Measurements from ENCODE around the gene U2SURP.
"Not testable (repeated sequence)": the region's sequence is repeated elsewhere in the genome, so short reads cannot be mapped to it uniquely, and the experiment has no call there.

U2SURP gene

DNA sequence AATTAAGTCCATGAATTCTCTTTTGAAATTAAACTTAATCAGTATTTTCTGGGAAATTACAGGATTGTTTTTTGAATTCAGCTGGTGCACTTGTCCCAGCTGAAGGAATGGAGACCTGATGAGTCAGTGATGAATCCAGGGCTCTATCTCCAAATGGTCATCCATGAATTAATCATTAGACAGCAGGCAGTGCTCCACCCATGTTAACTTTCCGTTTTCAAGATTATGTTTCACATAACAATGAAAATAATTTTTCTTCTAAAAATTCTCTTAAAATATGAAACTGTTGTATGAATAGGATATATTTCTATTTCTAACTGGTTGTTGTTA, 24.0 kb upstream of the U2SURP start:
- DNase-seq, result no peak

DNA sequence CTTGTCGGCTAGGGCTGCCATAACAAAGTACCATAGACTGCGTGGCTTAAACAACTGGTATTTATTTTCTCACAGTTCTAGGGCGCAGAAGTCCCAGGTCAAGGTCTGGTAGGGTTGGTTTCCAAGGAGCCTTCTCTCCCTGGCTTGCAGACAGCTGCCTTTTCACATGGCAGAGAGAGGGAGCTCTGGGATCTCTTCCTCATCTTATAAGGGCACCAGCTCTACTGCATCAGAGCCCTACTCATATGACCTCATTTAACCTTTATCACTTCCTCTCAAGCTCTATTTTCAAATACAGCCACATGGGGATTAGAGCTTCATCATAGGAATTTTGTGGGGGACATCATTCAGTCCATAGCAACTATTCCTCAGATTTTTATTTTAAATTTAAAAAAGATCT, 20.3 kb upstream of the U2SURP start:
- DNase-seq, result no peak

DNA sequence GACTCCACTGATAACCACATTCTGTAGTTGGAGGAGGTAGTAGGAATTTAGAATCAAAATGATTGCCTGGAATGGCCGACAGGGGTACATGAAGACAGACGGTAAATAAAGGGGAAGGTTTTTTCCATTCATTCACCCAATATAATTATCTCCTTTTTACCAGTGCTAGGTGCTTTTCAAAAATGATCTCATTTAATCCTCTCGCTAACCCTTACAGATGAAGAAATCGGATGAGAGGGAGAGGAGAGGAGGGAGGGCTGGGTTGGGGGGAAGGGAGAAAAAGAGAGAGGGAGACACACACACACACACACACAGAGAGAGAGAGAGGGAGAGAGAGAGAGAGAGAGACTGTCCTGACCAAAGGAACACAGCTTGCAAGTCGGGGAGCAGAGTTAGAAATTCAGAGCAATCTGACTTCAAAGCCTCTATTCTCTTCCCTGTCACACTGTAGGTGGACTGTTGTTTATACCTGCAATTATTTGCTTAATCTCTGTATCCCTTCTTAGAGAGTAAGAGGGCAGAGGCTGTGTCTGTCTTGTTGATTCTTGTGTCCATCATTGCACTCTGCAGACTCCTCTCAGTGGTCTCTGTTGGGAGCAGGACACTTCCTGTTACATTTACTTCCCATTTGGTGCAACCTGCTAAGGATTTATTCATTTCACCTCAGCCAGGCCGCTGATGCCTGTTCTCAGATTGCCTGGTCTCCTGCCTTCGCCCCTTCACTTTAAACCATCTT, 19.2 kb upstream of the U2SURP start:
- DNase-seq, result no peak

DNA sequence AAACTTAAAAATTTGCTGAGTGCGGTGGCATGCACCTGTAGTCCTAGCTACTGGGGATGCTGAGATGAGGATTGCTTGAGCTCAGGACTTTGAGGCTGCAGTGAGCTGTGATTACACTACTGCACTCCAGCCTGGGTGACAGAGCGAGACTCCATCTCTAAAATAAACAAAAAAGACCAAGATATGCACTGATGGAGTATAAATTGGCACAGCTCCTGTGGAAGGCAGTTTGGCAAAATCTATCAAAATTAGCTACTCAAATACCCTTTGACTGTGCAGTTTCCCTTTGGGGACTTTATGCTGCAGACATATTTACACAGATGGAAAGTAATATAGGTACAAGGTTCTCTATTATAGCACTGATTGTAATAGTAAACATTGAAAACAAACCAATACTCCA, 18.1 kb upstream of the U2SURP start:
- DNase-seq, result no peak

DNA sequence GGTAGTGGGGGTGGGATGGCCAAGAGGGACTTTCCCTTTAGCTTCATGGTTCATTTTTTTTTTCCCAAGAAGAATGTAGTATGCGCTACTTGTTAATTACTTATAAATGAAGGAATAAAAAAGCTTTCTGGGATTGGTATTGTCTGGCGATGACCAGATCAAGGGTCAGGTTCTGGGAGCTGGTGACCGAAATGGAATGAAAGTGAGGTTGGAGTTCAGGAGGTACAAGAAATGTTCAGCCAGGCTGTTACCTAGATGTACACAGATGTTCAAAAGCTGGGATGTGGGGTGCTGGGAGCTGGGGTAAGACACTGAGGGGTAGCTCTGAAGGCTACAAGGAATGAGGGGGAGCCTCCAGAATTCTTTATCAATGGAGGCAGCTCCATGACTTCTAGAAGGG, 17.1 kb upstream of the U2SURP start:
- DNase-seq, result no peak

DNA sequence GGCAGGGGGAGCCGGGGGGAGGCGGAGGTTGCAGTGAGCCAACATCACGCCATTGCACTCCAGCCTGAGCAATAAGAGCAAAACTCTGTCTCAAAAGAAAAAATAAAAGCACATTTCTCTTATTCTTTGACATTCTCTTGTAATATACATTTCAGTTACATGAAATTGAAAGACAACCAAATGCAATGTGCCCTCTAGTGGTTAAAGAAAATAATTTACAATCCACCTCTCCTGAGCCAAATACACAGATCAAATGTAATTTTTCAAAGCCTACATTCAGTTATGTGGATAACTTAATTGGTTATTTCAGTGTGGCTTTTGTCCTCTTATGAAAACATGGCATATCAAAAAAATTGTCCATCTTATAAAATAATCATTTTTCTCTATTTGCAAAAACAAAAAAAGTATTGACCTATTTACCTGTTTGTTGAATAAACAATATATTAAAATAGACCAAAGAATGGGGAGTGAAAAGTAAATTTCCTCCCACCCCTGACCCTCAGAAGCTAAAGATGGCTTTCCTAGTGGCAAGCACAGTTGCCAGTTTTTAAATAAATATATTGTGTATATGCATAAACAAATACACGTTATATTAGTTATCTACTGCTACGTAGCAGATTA, 14.2 kb upstream of the U2SURP start:
- DNase-seq, result no peak

DNA sequence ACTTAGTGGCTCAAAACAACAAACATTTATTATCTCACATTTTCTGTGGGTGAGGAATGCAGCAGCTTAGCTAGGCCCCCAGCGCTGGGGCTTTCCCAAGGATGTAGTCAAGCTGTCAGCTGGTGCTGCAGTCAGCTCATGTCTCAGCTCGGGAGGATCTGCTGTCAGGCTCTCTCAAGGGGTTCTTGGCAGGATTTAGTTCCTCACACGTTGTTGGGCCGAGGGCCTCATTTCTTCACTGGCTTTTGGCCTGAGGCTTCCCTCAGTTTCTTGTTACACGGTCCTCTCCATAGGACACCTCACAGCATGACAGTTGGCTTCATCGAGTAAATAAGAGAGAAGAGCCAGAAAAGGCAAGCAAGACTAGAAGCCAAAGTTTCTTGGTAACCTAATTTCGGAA, 13.7 kb upstream of the U2SURP start:
- no peak for DNase-seq

DNA sequence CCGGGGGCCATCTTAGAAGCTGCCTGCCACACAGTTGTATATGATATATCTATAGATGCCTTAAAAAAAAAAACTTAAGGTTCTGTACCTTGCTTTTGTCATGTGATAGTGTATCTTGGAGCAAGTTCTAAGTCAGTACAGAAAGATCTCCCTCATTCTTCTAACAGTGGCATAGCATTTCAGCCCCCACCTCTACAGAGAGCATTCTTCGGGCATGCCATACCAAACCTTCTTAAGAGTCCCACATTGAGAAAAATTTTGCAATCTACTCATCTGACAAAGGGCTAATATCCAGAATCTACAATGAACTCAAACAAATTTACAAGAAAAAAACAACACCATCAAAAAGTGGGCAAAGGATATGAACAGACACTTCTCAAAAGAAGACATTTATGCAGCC, 13.1 kb upstream of the U2SURP start:
- DNase-seq, result not testable (repeated sequence)

DNA sequence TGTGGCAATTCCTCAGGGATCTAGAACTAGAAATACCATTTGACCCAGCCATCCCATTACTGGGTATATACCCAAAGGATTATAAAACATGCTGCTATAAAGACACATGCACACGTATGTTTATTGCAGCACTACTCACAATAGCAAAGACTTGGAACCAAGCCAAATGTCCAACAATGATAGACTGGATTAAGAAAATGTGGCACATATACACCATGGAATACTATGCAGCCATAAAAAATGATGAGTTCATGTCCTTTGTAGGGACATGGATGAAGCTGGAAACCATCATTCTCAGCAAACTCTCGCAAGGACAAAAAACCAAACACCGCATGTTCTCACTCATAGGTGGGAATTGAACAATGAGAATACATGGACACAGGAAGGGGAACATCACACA, 12.5 kb upstream of the U2SURP start:
- DNase-seq, result not testable (repeated sequence)

DNA sequence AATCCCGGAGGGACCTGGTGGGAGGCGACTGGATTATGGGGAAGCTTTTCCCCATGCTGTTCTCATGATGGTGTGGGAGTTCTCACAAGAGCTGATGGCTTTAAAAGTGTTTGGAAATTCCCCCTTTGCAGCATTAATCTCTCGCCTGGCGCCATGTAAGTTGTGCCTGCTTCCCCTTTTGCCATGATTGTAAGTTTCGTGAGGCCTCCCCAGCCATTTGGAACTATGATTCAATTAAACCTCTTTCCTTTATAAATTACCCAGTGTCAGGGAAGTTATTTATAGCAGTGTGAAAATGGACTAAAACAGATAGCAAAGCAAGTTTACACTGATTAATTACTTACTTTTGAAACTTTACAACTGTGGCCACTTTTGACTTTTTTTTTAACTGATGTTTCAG, 10.6 kb upstream of the U2SURP start:
- DNase-seq, result no peak

DNA sequence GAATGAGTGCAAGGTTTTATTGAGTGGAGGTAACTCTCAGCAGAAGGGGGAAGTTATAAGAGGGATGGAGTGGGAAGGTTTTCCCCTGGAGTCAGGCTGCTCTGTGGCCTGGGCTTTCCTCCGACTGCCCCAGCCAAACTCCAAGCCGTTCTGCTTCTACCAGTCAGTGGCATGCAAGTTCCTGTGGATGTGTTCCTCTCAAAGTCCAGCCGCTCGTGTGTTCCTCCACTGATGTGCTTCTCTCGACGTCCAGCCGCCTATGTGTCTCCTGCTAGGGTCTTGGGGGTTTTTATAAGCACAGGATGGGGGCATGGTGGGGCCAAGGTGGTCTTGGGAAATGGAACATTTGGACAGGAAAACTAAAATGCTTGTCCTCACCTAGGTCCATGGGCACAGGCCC, 9.0 kb upstream of the U2SURP start:
- DNase-seq, result no peak

DNA sequence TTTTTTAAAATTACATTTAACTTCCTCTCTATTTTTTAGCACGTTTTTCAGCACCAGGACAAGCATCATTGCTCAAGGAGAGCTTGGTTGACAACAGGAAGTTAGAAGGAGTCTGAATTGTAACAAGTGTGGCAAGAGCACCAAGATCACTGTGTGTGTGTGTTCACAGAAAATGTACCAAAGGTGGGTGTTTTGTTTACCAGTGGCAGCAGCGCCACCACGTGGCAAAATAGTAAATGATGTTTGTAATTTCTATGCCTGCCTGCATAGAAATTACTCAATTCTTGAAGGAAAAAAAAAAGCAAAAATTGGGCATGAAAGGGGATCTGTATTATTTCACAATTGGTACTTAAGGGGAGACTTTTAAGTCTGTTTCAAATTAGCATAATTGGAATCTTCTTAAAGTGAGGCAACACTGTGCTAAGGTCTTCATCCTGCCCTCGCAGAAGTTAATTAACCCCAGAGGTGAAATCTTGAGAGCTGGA, 7.4 kb upstream of the U2SURP start:
- no peak for DNase-seq

DNA sequence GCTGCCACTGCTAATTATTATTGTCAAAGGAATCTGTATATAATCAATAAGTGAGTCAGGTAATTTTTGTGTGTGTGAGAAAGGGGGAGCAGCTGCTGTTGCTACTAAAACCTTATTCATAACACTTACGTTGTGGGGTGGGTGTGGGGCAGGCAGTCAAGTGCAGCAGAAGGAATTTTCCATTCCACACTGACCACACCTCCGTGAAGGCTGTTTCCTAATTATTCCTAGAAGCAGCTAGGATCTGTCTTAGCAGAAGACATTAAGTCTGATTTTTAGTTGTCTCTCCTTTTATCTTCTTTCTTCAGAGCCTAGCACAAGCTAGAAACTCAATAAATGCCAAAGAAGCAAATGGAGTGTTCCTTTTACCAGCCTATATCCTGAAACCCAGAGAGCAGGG, 4.0 kb upstream of the U2SURP start:
- DNase-seq, result no peak

DNA sequence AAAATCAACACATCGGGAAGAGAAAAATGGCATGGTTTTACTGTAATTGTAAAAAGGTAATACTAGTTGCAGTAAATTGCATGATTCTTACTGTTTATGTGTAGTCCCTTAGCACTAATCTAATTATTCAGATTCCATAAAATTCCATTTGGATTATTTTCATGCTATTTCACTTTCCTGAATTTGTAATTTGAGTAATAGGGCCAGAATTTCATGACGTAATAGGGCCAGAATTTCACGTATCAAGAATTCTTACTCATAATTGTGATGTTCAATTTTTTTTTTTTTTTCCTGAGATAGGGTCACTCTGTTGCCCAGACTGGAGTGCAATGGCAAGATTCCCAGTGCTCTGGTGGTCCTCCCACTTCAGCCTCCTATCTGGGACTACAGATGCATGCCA, 2.9 kb upstream of the U2SURP start:
- no peak for DNase-seq

DNA sequence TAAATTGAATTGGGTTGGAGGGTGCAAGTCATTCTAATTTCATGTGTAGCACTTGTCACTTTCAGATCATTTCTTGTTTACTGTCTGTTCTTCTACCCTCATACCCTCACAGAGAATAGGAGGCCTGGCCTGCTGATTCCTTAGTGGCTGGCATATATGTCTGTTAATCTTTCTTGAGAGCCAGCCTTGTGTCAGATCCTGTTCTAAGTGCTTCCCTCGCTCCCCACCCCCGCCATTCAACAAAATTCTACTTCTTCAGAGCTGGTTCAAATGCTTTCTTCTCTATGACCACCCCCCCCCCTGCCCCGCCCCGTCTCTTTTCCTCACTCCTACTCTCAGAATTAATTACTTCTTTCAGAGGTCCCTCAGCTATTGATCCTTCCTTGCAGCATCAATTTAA, 1.5 kb upstream of the U2SURP start:
- DNase-seq, result no peak

DNA sequence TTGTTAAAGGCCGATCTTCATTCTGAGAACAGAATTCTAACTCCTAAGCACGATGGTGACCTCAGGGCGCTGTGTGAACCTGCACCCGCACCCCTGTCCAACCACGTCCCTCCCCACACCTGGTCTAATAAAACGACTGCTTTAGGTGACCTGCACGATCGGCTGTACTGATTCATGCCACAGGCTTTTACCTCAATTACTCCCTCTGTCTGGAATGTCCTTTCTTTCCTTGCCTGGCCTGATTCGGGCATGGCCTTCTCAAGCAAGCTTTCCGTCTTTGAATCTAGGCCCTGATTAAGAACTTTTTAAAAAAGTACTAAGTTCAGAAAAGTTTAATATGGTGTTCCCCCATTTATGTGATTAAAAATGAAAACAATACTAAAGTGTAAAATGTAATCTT, 842 bp upstream of the U2SURP start:
- no peak for DNase-seq

DNA sequence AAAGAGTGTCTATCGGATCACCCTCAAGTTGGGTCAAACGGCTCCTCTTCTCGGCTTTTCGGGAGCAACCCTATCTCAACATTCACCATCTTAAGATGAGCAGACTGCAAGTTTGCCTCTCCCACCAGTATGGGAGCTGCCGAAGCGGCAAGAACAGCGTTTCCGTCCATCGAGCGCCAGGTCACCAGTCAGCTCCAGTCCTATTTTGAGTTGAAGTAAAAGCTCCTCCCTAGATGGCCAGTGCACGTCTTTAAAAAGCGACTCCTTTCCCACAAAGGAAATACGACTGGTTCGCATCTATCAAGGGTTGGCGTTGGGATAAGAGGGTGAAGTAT, 369 bp upstream of the U2SURP start:
- DNase-seq, result peak; percentile 9

DNA sequence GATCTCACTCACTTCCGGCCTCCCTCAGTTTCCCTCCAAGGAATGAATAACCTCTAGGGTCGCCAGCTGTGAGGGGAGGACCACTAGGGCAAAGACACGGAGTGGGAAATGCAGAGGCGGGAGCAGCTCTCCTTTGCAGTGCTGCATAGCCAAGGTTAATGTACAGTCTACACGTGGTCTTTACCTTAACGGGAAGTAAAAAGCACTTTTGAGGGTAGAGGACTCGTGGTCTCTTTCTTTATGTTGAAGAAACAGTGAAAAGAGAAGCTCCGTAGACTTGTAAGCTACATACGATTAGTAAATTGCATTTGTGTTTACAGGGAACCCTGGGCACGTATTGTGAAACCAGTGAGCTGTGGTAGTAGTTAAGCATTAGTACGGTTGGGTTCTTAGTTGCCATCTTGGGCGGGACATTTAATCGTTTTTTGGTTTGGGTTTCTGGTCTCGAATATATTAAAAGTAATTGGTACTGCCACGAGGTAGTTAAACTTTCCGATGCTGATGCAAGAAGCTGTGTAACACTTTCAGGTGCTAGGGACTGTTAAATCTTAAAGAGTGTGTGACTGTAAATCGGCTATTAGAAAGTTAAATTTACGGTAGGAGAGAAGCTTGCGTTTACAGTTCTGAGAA, 828 bp downstream of the U2SURP start:
- DNase-seq, result no peak

DNA sequence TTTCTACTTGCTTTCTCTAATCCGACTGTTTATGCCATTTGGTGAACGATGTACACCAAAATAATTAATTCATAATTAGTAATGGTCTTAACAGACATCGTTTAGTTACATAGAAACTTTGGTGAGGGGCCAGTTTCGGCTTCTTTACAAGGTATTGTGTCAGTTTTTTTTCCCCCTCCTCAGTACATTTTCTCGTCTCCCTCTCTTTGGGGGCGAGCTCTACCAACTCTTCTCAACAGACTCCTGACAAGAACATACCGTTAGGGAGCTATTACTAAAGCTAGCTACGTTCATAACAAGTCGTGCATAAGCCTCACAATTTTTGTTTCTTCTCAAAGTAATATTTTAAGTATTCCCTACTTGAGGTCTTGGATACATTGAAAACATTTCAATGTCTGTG, 1.4 kb downstream of the U2SURP start:
- DNase-seq, result no peak

DNA sequence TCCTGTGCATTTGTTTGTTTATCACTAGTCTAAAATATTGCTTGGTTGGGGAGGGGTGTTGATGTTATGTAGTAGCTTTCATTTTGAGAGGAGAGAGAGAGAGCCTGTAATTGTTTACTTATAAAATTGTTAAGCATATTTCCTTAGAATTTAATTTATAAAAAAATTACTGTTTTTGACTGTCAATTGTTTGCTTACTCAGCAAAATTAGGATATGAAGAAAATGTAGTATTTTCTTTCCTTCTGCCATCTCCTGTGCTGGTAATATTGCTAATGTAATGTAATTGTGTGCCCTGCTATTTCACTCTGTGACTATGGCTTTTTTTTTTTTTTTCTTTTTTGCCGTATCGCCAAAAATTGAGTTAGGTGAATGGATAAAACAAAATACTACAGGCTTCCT, 3.5 kb downstream of the U2SURP start:
- DNase-seq, result no peak

DNA sequence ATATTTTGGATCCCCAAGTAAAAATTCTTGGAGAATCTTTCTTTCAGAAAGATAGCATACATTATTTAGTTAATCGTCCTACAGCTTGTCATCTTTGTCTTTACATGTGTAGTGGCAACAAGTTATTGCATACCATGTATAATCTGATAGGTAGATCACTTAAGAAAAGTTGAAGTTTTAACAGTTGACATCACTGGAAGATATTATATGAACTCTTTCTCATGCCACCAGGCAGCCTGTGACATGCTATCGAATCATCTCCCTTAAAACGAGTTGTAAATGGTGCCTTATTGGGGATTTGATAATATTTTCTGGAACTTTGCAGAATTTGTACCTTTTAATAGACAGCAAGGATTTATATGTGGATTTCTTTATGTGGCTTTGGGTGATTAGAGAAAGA, 8.7 kb downstream of the U2SURP start:
- DNase-seq, result no peak

DNA sequence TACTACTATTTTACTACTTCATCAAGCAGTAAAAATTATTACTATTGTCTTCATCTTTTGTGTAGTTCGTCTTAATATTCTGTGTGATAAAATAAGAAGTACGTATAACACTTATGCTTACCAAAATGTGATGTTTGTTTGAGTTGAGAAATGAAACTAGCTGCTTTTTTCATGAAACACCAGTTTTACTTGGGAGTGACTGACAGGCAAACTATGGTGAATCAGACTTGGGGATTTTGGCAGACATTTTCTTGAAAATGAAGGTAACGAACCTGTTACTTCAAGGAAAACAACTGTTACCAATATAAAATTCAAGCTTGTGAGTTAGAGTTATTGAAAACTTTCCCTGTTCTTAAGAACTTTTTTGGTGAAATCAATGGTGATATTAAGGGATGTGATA, 10.3 kb downstream of the U2SURP start:
- no peak for DNase-seq

DNA sequence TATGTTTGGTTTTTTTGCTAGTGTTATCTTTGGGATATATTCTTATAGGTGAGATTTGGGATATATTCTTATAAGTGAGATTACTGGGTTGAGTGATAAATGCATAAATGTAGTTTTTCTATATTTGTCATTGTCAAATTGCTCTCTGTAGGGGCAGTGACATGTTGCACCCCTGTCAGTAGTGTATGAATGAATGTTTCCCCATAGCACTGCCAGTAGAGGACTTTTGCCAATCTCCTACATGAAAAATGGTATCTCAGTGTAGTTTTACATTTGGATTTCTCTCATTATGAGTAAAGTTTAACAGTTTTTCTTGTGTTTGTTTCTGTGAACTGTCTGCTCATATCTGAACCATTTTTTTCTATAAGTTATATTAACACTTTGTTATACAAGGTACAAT, 13.6 kb downstream of the U2SURP start:
- no peak for DNase-seq

DNA sequence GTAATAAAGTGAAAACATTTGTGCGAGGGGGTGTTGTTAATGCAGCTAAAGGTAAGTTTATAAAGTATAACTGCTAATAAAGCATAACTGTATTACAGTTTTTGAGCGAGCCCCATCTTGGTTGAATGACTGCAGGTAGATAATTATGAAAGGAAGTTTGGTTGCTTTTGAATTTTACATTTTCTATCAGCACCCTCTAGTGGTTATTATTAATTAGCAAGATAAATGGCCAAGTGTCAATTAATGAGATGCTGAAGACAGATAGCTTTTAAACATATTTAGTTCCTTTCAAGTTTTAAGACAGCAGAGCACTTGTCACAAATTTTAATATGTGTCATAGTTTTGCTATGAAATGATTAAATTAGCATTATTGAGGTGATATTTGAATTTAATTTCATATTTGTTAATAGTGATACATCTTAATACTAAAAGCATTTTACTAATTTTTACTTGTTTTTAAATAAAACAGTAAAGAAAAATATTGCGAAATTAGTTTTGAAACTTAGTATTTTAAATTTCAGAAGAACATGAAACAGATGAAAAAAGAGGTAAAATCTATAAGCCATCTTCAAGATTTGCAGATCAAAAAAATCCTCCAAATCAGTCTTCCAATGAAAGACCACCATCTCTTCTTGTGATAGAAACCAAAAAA, 15.1 kb downstream of the U2SURP start:
- DNase-seq, result no peak
